Aorta (tissue), 5 donors: Measurements from ENCODE around the gene PDZRN4. TPM values are rescaled to one million over a fixed set of nuclear protein-coding genes. Genes with fewer than 3 reads are reported as not detected.
A peak's percentile ranks its signal among the peaks of the same experiment; 100 is the strongest.

Experiments
- ATAC-seq: fragments of 200-7000 bp; cut with Tn5 transposase; one replicate; pipeline ENCODE4 v1.9.1; 2022; ENCODE audit warnings: moderate library complexity; ENCODE audit not compliant: low FRiP score
- DNase-seq, 2 donors: peaks; one replicate each; pipeline ENCODE4 v3.0.0-alpha.2; 2020
- H3K27ac ChIP-seq, 2 donors: one replicate each; pipeline ENCODE4 v1.5.1; 2013; ENCODE audit warnings: low read length in 2 of 2, mild to moderate bottlenecking in 2 of 2, moderate library complexity in 2 of 2, control low read depth in 1 of 2, inconsistent platforms in 1 of 2, low read depth in 1 of 2
- H3K27me3 ChIP-seq, 2 donors: one replicate each; pipeline ENCODE4 v1.6.1; 2013; ENCODE audit warnings: control low read depth in 1 of 2, low read length in 1 of 2, mild to moderate bottlenecking in 1 of 2, moderate library complexity in 1 of 2; ENCODE audit not compliant: insufficient read depth in 2 of 2, control insufficient read depth in 1 of 2
- H3K36me3 ChIP-seq, 2 donors: one replicate each; pipeline ENCODE4 v1.6.1; 2013; ENCODE audit warnings: control low read depth in 1 of 2, low read length in 1 of 2, mild to moderate bottlenecking in 1 of 2; ENCODE audit not compliant: insufficient read depth in 2 of 2, control insufficient read depth in 1 of 2
- H3K4me1 ChIP-seq, 2 donors: one replicate each; pipeline ENCODE4 v1.6.1; 2013; ENCODE audit warnings: low read length in 2 of 2, control low read depth in 1 of 2, mild to moderate bottlenecking in 1 of 2, moderate library complexity in 1 of 2; ENCODE audit not compliant: insufficient read depth in 2 of 2, control insufficient read depth in 1 of 2
- H3K4me3 ChIP-seq, 2 donors: one replicate each; pipeline ENCODE4 v1.5.1; 2013; ENCODE audit warnings: low read length in 2 of 2, control low read depth in 1 of 2, mild to moderate bottlenecking in 1 of 2
- H3K9me3 ChIP-seq: one replicate; pipeline ENCODE4 v1.6.1; 2013; ENCODE audit warnings: mild to moderate bottlenecking, low read length; ENCODE audit not compliant: control insufficient read depth
- WGBS, 2 donors: extraction: QIAGEN DNeasy Blood & Tissue Kit; methylation state at CpG; one replicate each; pipeline ENCODE4 v1.1.7; 2013; 5-methylcytosine and 5-hydroxymethylcytosine counted together
- intact Hi-C, 2 donors: fragments of 100-400 bp; cut with DNase I; formaldehyde crosslinking; loops; one replicate each; pipeline versions ENCODE4 v1.14.2 to v1.15.0; 2022
- polyA plus RNA-seq, 2 donors: library from polyadenylated mRNA; stranded (reverse); fragments of 200-250 nt; gene quantifications; one replicate each; pipeline ENCODE4 v1.2.3, GENCODE V29; 2013
- total RNA-seq, 2 donors: library from RNA; stranded (reverse); fragmentation: NEBNext Ultra II Directional; extraction: Animal tissue kit (Norgen Biotek cat#: 25700); gene quantifications; one replicate each; pipeline ENCODE4 v1.2.1, GENCODE V29; 2021
- donor health status: healthy with polysubstance abuse.
- donor health status: Bipolar disorder and iron deficiency.
- donor health status: DM: no; HTN: no; CAD: no.
- donor health status: DM: no; HTN: no; CAD: no.
- donor health status: DM: yes; HTN: yes; CAD: no.

PDZRN4 gene
- total and polyA plus RNA-seq, 4 donors: 1.2 to 11.2 (median 4.3) TPM

DNA sequence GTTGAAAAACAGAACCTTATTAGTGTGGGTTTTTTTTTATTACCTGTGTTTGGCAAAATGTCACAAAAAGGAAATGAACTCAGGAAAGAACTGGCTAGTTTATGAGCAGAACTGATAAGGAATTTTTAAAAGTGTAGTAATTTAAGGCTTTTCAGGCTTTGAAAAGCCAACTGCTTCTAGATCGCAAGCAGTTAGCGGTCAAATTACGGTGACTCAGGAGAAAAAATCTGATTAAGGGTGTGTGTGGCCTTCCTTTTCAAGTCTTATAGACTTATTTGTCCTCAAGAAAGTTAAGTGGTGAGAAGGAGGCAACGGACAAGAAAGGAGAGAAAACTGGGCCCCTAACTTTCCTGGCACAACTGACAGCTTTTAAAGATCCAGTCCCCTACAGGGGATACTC is 33.4 kb downstream of the PDZRN4 start:
- no peak for ATAC-seq
- Histone ChIP-seq H3K4me1 (peaks cover 2 to 4% of the 10 kb centered on the region in 2 donors), H3K9me3 (no peaks in the 10 kb centered on the region), H3K27me3 (no peaks in the 10 kb centered on the region), H3K36me3 (no peaks in the 10 kb centered on the region), H3K27ac (no peak overlapping the region), H3K4me3 (no peak overlapping the region)
- 79 to 91% methylated on average over 4 of the region's 4 CpGs for WGBS, 2 donors
- intact Hi-C loops: no loop called here
- DNase-seq: no peak

DNA sequence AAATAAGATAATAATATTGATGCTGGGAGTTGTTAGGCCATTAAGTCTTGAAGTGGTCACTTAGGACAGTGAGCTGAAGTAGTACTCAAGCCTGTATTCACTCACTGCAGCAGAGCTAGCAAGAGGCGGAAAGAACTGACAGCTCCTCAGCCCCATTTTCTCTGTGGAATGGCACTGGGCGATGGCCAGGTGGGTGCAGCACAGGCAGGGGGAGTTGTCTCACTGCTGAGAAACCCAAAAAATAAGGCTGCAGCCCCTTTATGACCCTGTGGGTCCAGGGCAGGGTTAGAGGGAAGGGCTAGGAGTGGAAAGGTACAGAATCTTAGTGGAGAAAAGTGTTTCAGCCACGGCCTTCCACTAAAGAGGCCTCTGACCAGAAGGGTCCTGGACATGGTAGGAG is 35.5 kb downstream of the PDZRN4 start:
- no peak for DNase-seq
- H3K36me3 ChIP-seq: no peaks in the 10 kb centered on the region
- intact Hi-C loops: no loop called here
- peak; percentile 19 for ATAC-seq
- no peaks in the 10 kb centered on the region for H3K27me3 ChIP-seq
- peaks cover 0 to 2% of the 10 kb centered on the region in 2 donors for H3K4me1 ChIP-seq
- WGBS, 2 donors: 97% methylated on average over 3 of the region's 3 CpGs
- H3K4me3 ChIP-seq: no peak overlapping the region
- H3K9me3 ChIP-seq: no peaks in the 10 kb centered on the region
- no peak overlapping the region for H3K27ac ChIP-seq

DNA sequence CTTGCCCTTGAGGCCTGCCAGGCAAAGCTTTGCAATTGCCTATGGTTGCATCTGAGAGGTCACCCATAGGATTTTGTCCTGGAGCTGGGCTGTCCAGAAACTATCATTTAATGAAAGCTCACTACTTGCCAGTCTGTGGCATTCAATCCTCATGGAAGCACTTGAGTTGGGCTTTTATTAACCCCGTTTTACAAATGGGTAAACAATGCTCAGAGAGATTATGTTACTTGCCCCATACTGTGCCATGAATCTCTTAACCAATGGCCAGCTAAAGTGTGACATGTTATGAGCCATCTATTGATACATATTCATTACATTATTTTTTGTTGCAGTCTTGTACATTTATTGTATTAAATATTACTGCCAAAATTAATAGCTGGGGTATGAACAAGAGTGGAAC is 35.9 kb downstream of the PDZRN4 start:
- WGBS, 2 donors: 51 to 63% methylated on average over 1 of the region's 1 CpG
- intact Hi-C loops: no loop called here

DNA sequence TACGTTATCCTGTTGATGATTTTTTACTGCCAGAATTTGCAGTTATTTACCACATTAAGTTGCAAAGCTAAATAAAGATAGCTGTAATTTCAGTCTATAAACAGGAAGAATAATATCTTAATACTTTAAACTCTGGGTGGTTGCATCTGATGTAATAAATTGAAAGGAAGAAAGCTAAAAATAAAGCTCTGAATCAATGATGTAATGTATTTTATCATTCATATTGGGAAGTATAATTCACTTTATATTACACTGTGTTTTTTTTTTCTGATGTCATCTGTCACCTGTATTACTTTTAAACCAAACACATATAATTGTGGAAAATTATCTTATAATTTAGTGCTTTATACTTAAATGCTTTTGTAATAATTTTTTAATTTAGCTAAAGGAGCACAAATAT is 37.1 kb downstream of the PDZRN4 start:
- Histone ChIP-seq H3K36me3 (no peaks in the 10 kb centered on the region), H3K4me3 (no peak overlapping the region), H3K27me3 (peaks cover 0 to 1% of the 10 kb centered on the region in 2 donors), H3K4me1 (peaks cover 0 to 2% of the 10 kb centered on the region in 2 donors), H3K27ac (no peak overlapping the region), H3K9me3 (no peaks in the 10 kb centered on the region)
- WGBS, 2 donors: 88 to 89% methylated on average over 1 of the region's 1 CpG
- no peak for ATAC-seq
- no peak for DNase-seq
- intact Hi-C loops: no loop called here

More for the DNA sequence above, 35.9 kb downstream of the PDZRN4 start:
- DNase-seq: no peak
- Histone ChIP-seq H3K9me3 (no peaks in the 10 kb centered on the region), H3K36me3 (no peaks in the 10 kb centered on the region), H3K4me3 (no peak overlapping the region), H3K27me3 (no peaks in the 10 kb centered on the region), H3K27ac (no peak overlapping the region), H3K4me1 (peaks cover 0 to 2% of the 10 kb centered on the region in 2 donors)
- no peak for ATAC-seq

DNA sequence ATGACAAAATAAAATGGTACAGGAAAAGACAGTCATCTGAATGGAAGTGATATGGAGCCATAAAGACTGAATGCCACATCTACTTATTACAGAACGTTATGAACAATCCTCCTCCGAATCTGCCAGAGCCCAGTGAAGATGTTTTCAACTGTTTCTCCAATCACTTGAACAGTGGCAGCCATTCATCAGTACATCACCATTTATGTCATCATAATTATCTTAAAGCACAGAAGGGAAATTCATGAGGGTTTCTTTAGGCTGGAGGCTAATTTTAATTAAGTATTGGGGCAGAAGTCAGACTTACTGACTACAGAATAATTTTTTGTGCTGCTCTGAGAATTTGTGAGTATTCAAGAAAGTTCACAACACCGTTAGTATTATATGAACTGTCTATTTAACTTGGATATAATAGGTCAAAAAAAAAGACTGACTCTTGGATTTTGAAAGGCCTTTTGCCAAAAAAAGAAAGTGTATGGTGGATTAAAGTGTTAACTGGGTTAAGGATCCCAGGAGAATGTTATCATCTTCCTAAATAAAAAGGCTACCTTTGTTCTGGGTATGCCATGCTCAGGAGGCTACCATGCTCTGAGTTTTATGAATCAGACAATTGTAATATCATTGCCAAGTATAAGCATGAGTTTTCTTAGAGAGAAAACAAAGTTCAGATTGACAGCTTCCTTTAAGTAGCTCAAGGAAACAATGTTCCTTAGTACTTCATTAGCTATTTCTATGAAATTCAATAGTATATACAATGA is 40.1 kb downstream of the PDZRN4 start:
- no peak overlapping the region for H3K27ac ChIP-seq
- DNase-seq (no peak), ATAC-seq (no peak)
- H3K4me3 ChIP-seq: no peak overlapping the region
- no peaks in the 10 kb centered on the region for H3K4me1 ChIP-seq
- H3K9me3 ChIP-seq: no peaks in the 10 kb centered on the region
- H3K36me3 ChIP-seq: no peaks in the 10 kb centered on the region
- peaks cover 0 to 1% of the 10 kb centered on the region in 2 donors for H3K27me3 ChIP-seq
- 78 to 82% methylated on average over 3 of the region's 3 CpGs for WGBS, 2 donors
- intact Hi-C loops: no loop called here

DNA sequence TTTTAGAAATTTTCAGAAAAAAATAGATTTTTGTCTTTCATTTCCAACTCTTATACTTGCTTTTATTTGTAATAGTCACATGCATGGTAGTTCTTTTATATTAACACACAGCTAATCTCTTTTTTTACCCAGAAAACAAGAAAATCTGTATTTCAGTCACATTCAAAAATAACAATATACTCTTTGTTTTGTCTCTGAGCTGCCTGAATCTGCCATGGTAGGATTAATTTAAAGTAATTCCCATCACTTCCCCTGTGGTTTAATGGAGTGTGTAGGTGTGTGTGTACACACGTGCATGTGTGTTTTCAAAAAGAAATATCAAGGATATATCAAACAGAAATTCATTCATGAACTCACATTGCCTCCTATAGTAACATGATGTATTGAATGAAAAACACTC is 42.6 kb downstream of the PDZRN4 start:
- whole genome bisulfite sequencing, 2 donors: 64 to 82% methylated on average over 1 of the region's 1 CpG
- H3K27ac ChIP-seq: no peak overlapping the region
- H3K27me3 ChIP-seq: peaks cover 0 to 1% of the 10 kb centered on the region in 2 donors
- no peaks in the 10 kb centered on the region for H3K36me3 ChIP-seq
- H3K9me3 ChIP-seq: no peaks in the 10 kb centered on the region
- no peak overlapping the region for H3K4me3 ChIP-seq
- DNase-seq (no peak), ATAC-seq (no peak)
- H3K4me1 ChIP-seq: no peaks in the 10 kb centered on the region
- intact Hi-C loops: no loop called here

DNA sequence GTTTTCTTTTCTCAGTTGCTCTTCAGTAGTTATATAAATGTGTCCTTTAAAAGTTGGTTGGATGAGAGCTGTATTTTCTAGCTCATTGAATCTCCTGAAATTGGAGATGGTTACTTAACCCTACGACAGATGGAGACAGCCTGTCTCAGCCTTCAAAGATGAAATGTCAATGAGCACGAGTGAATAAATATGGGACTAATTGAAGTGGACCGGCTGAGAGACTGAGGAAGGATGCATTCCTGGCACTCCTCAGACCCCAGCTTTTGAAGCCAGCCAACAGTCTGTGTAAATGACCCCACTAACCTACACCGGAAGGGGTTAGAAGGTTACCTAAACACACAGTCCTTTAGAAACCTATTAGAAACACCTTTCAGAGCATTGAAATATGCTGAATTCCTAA is 46.6 kb downstream of the PDZRN4 start:
- WGBS, 2 donors: 47 to 64% methylated on average over 4 of the region's 4 CpGs

DNA sequence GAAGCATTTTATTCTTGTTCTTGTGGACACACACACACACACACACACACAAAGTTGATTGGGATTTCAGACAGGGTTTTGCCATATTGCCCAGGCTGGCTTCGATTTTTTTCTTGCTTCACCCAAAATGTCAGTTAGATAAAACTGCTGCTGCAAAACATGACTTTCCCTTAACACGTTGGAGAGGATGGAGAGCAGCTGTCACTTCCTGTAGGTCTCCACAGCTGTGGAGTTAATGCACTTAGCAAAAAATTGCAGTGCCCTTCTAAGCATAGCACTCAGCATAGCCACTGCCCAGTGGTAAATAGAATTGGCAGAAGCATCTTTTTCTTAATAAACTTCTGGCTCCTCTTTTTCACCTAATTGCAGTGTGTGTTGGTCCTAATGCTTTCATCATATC is 54.5 kb downstream of the PDZRN4 start:
- no peak overlapping the region for H3K4me3 ChIP-seq
- ATAC-seq: no peak
- 21 to 29% methylated on average over 2 of the region's 2 CpGs for WGBS, 2 donors
- H3K4me1 ChIP-seq: peaks cover 2 to 3% of the 10 kb centered on the region in 2 donors
- no peaks in the 10 kb centered on the region for H3K27me3 ChIP-seq
- H3K27ac ChIP-seq: no peak overlapping the region
- H3K9me3 ChIP-seq: no peaks in the 10 kb centered on the region
- intact Hi-C loops: no loop called here
- no peak for DNase-seq
- no peaks in the 10 kb centered on the region for H3K36me3 ChIP-seq

More for the DNA sequence above, 46.6 kb downstream of the PDZRN4 start:
- intact Hi-C loops: no loop called here
- Histone ChIP-seq H3K27ac (no peak overlapping the region), H3K4me1 (no peaks in the 10 kb centered on the region), H3K4me3 (no peak overlapping the region), H3K9me3 (no peaks in the 10 kb centered on the region), H3K27me3 (no peaks in the 10 kb centered on the region), H3K36me3 (no peaks in the 10 kb centered on the region)
- ATAC-seq (no peak), DNase-seq (no peak)

DNA sequence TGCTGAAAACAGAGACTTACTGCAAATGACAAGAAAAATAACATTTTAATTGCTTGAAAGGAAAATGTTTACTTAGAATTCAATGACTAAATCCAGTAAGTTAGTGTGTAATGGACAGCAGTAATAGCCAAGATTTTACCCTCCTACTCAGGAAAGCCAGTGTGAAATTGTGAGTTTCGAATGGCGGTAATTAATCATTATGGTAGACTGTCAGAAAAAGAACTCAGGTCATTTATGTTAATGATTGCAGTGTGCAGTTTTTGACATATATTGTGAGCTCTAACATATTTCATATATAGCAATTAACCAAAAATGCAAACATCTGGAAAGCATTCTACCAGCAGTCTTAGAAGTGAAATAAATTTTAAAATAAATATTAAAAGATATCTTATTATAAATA is 60.3 kb downstream of the PDZRN4 start:
- H3K4me1 ChIP-seq: peaks cover 0 to 2% of the 10 kb centered on the region in 2 donors
- intact Hi-C loops: no loop called here
- no peak overlapping the region for H3K27ac ChIP-seq
- WGBS, 2 donors: 56 to 74% methylated on average over 2 of the region's 2 CpGs
- no peak for ATAC-seq
- no peaks in the 10 kb centered on the region for H3K27me3 ChIP-seq
- no peak for DNase-seq
- H3K4me3 ChIP-seq: no peak overlapping the region
- H3K9me3 ChIP-seq: no peaks in the 10 kb centered on the region
- no peaks in the 10 kb centered on the region for H3K36me3 ChIP-seq
